HEK293 (cell line): ENCODE results near the gene SNAP47.
A peak's percentile ranks its signal among the peaks of the same experiment; 100 is the strongest.

Experiments
- BCL11A ChIP-seq: fragments of 450-650 bp; formaldehyde crosslinking; IDR thresholded peaks from 2 replicates; pipeline ENCODE4 v1.5.1; 2016; ENCODE audit warnings: low read depth, missing biosample characterization, missing genetic modification characterization
- GLIS2 ChIP-seq: fragments of 450-650 bp; formaldehyde crosslinking; IDR thresholded peaks from 2 replicates; pipeline ENCODE4 v1.5.1; 2016; ENCODE audit warnings: missing biosample characterization, missing genetic modification characterization
- KLF8 ChIP-seq: fragments of 450-650 bp; formaldehyde crosslinking; IDR thresholded peaks from 2 replicates; pipeline ENCODE4 v1.5.1; 2016; ENCODE audit warnings: missing biosample characterization, missing genetic modification characterization
- SCRT1 ChIP-seq: fragments of 450-650 bp; formaldehyde crosslinking; IDR thresholded peaks from 2 replicates; pipeline ENCODE4 v1.5.1; 2016; ENCODE audit warnings: missing biosample characterization, missing genetic modification characterization, borderline replicate concordance
- WT1 ChIP-seq: fragments of 450-650 bp; formaldehyde crosslinking; IDR thresholded peaks from 2 replicates; pipeline ENCODE4 v1.5.1; 2016; ENCODE audit warnings: missing biosample characterization, missing genetic modification characterization
- ZIC2 ChIP-seq: fragments of 450-650 bp; formaldehyde crosslinking; IDR thresholded peaks from 2 replicates; pipeline ENCODE4 v1.5.1; 2016; ENCODE audit warnings: missing biosample characterization, missing genetic modification characterization
- ZNF175 ChIP-seq: fragments of 450-650 bp; formaldehyde crosslinking; IDR thresholded peaks from 2 replicates; pipeline ENCODE4 v1.5.1; 2016; ENCODE audit warnings: missing biosample characterization, missing genetic modification characterization
- ZNF211 ChIP-seq: fragments of 450-650 bp; formaldehyde crosslinking; IDR thresholded peaks from 2 replicates; pipeline ENCODE4 v1.5.1; 2016; ENCODE audit warnings: low read depth, missing biosample characterization, missing genetic modification characterization
- ZNF24 ChIP-seq: fragments of 450-650 bp; formaldehyde crosslinking; IDR thresholded peaks from 2 replicates; pipeline ENCODE4 v1.5.1; 2016; ENCODE audit warnings: missing biosample characterization, missing genetic modification characterization
- ZNF311 ChIP-seq: fragments of 450-650 bp; formaldehyde crosslinking; IDR thresholded peaks from 2 replicates; pipeline ENCODE4 v1.5.1; 2017; ENCODE audit warnings: missing biosample characterization, missing genetic modification characterization, borderline replicate concordance
- ZNF324 ChIP-seq: fragments of 450-650 bp; formaldehyde crosslinking; IDR thresholded peaks from 2 replicates; pipeline ENCODE4 v1.5.1; 2016; ENCODE audit warnings: missing biosample characterization, missing genetic modification characterization
- ZNF335 ChIP-seq: fragments of 450-650 bp; formaldehyde crosslinking; conservative IDR thresholded peaks from 2 replicates; pipeline ENCODE4 v1.5.1; 2016; ENCODE audit warnings: missing biosample characterization, missing genetic modification characterization
- ZNF341 ChIP-seq: fragments of 450-650 bp; formaldehyde crosslinking; IDR thresholded peaks from 2 replicates; pipeline ENCODE4; 2016; ENCODE audit warnings: low read depth, missing biosample characterization, missing genetic modification characterization
- ZNF404 ChIP-seq: fragments of 450-650 bp; formaldehyde crosslinking; IDR thresholded peaks from 2 replicates; pipeline ENCODE4 v1.5.1; 2017; ENCODE audit warnings: missing biosample characterization, missing genetic modification characterization
- ZNF423 ChIP-seq: fragments of 450-650 bp; formaldehyde crosslinking; IDR thresholded peaks from 2 replicates; pipeline ENCODE4 v1.5.1; 2016; ENCODE audit warnings: missing biosample characterization, missing genetic modification characterization
- ZNF473 ChIP-seq: fragments of 450-650 bp; formaldehyde crosslinking; IDR thresholded peaks from 2 replicates; pipeline ENCODE4 v1.5.1; 2017; ENCODE audit warnings: missing biosample characterization, missing genetic modification characterization
- ZNF571 ChIP-seq: fragments of 450-650 bp; formaldehyde crosslinking; IDR thresholded peaks from 2 replicates; pipeline ENCODE4 v1.5.0; 2017; ENCODE audit warnings: missing biosample characterization, missing genetic modification characterization
- ZNF596 ChIP-seq: fragments of 450-650 bp; IDR thresholded peaks from 2 replicates; pipeline ENCODE4 v1.5.0; 2018; ENCODE audit warnings: missing biosample characterization, mild to moderate bottlenecking, missing genetic modification characterization, moderate library complexity
- ZNF600 ChIP-seq: fragments of 450-650 bp; formaldehyde crosslinking; IDR thresholded peaks from 2 replicates; pipeline ENCODE4 v1.5.1; 2016; ENCODE audit warnings: missing biosample characterization, missing genetic modification characterization
- ZNF624 ChIP-seq: fragments of 450-650 bp; formaldehyde crosslinking; IDR thresholded peaks from 2 replicates; pipeline ENCODE4 v1.5.1; 2017; ENCODE audit warnings: missing biosample characterization, missing genetic modification characterization
- ZNF660 ChIP-seq: fragments of 450-650 bp; IDR thresholded peaks from 2 replicates; pipeline ENCODE4 v1.5.1; 2018; ENCODE audit warnings: missing biosample characterization, mild to moderate bottlenecking, missing genetic modification characterization
- ZNF785 ChIP-seq: fragments of 450-650 bp; formaldehyde crosslinking; IDR thresholded peaks from 2 replicates; pipeline ENCODE4 v1.5.1; 2016; ENCODE audit warnings: missing biosample characterization, missing genetic modification characterization
- ZNF830 ChIP-seq: fragments of 450-650 bp; IDR thresholded peaks from 2 replicates; pipeline ENCODE4 v1.5.0; 2018; ENCODE audit warnings: missing biosample characterization, missing genetic modification characterization, low read depth, mild to moderate bottlenecking, moderate library complexity
- ZNF837 ChIP-seq: fragments of 450-650 bp; formaldehyde crosslinking; IDR thresholded peaks from 2 replicates; pipeline ENCODE4 v1.5.1; 2016; ENCODE audit warnings: missing biosample characterization, missing genetic modification characterization
- TF ChIP-seq, protein P1 (sequence below): fragments of 450-650 bp; formaldehyde crosslinking; IDR thresholded peaks from 2 replicates; pipeline ENCODE4 v1.5.1; 2016; ENCODE audit warnings: missing biosample characterization, missing genetic modification characterization
- TF ChIP-seq, protein P2 (sequence below): fragments of 450-650 bp; formaldehyde crosslinking; IDR thresholded peaks from 2 replicates; pipeline ENCODE4 v1.5.1; 2016; ENCODE audit warnings: missing biosample characterization, missing genetic modification characterization
- TF ChIP-seq, protein P3 (sequence below): fragments of 450-650 bp; formaldehyde crosslinking; IDR thresholded peaks from 2 replicates; pipeline ENCODE4 v1.5.1; 2016; ENCODE audit warnings: missing biosample characterization, missing genetic modification characterization
- TF ChIP-seq, protein P4 (sequence below): fragments of 450-650 bp; IDR thresholded peaks from 2 replicates; pipeline ENCODE4 v1.5.1; 2018; ENCODE audit warnings: missing biosample characterization, mild to moderate bottlenecking, missing genetic modification characterization
- TF ChIP-seq, protein P5 (sequence below): fragments of 450-650 bp; formaldehyde crosslinking; IDR thresholded peaks from 2 replicates; pipeline ENCODE4 v1.5.1; 2017; ENCODE audit warnings: missing biosample characterization, missing genetic modification characterization

Gene SNAP47

DNA sequence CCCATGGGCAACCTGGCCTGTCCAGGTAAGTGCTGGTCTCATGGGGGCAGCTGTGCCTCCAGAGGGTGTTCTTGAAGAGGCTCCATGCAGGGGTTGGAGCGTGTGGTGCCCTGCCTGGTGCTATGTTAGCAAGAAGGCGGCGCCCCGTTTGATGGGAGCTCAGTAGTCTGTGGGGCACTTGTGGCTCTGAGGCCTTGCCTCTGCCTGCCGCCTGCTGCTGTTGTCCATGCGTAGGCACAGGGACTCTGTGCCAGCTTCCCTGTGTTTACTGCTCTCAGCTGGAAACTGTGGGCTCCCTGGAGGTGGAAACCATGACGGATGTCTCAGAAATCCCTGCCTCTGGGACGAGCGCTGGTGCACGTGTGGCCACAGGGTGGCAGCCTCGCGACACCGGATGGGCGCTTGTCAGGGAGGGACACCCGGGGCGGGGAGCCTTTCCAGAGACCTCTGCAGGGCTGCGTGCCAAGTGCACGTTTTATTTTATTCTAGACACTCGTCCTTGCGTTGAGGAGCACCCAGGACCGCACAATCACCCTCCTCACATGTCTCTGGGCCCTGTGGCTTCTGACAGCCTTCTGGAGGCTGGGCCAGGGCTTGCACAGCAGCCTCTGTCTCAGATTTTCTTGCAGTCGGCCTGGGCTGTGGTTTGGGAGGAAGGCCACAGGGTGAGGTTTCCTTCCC lies 27.1 kb downstream of the SNAP47 start (continued):
- TF ChIP-seq, protein P1, sequence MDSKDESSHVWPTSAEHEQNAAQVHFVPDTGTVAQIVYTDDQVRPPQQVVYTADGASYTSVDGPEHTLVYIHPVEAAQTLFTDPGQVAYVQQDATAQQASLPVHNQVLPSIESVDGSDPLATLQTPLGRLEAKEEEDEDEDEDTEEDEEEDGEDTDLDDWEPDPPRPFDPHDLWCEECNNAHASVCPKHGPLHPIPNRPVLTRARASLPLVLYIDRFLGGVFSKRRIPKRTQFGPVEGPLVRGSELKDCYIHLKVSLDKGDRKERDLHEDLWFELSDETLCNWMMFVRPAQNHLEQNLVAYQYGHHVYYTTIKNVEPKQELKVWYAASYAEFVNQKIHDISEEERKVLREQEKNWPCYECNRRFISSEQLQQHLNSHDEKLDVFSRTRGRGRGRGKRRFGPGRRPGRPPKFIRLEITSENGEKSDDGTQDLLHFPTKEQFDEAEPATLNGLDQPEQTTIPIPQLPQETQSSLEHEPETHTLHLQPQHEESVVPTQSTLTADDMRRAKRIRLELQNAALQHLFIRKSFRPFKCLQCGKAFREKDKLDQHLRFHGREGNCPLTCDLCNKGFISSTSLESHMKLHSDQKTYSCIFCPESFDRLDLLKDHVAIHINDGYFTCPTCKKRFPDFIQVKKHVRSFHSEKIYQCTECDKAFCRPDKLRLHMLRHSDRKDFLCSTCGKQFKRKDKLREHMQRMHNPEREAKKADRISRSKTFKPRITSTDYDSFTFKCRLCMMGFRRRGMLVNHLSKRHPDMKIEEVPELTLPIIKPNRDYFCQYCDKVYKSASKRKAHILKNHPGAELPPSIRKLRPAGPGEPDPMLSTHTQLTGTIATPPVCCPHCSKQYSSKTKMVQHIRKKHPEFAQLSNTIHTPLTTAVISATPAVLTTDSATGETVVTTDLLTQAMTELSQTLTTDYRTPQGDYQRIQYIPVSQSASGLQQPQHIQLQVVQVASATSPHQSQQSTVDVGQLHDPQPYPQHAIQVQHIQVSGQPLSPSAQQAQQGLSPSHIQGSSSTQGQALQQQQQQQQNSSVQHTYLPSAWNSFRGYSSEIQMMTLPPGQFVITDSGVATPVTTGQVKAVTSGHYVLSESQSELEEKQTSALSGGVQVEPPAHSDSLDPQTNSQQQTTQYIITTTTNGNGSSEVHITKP = no peak
- TF ChIP-seq ZNF837 (tag by site-specific recombination) (no peak), ZNF175 (tag by site-specific recombination) (no peak), ZNF341 (tag by site-specific recombination) (peak; percentile 84), SCRT1 (tag by site-specific recombination) (peak; percentile 91), ZNF324 (tag by site-specific recombination) (peak; percentile 71), ZNF624 (tag by site-specific recombination) (no peak), ZNF24 (peak; percentile 58; the same call in 1 of the 2 replicates), WT1 (tag by site-specific recombination) (peak; percentile 59; the same call in 1 of the 2 replicates), KLF8 (tag by site-specific recombination) (peak; percentile 63; the same call in 1 of the 2 replicates), ZNF600 (peak; percentile 98), ZNF311 (no peak), ZNF335 (tag by site-specific recombination) (0 out of 2 replicates have a peak, but pooled peaks have one; percentile 41), ZNF404 (no peak), ZNF571 (tag by site-specific recombination) (no peak), ZNF211 (tag by site-specific recombination) (no peak), BCL11A (tag by site-specific recombination) (0 out of 2 replicates have a peak, but pooled peaks have one; percentile 48), ZNF660 (tag by site-specific recombination) (peak; percentile 99), ZIC2 (tag by site-specific recombination) (peak; percentile 99), ZNF596 (tag by site-specific recombination) (no peak), ZNF830 (tag by site-specific recombination) (no peak), GLIS2 (tag by site-specific recombination) (peak; percentile 80), ZNF473 (tag by site-specific recombination) (no peak), ZNF423 (tag by site-specific recombination) (peak; percentile 89), ZNF785 (peak; percentile 14; the same call in 1 of the 2 replicates)
- TF ChIP-seq, protein P2, sequence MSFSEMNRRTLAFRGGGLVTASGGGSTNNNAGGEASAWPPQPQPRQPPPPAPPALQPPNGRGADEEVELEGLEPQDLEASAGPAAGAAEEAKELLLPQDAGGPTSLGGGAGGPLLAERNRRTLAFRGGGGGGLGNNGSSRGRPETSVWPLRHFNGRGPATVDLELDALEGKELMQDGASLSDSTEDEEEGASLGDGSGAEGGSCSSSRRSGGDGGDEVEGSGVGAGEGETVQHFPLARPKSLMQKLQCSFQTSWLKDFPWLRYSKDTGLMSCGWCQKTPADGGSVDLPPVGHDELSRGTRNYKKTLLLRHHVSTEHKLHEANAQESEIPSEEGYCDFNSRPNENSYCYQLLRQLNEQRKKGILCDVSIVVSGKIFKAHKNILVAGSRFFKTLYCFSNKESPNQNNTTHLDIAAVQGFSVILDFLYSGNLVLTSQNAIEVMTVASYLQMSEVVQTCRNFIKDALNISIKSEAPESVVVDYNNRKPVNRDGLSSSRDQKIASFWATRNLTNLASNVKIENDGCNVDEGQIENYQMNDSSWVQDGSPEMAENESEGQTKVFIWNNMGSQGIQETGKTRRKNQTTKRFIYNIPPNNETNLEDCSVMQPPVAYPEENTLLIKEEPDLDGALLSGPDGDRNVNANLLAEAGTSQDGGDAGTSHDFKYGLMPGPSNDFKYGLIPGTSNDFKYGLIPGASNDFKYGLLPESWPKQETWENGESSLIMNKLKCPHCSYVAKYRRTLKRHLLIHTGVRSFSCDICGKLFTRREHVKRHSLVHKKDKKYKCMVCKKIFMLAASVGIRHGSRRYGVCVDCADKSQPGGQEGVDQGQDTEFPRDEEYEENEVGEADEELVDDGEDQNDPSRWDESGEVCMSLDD (tag by site-specific recombination) = 0 out of 2 replicates have a peak, but pooled peaks have one; percentile 47
- TF ChIP-seq, protein P3, sequence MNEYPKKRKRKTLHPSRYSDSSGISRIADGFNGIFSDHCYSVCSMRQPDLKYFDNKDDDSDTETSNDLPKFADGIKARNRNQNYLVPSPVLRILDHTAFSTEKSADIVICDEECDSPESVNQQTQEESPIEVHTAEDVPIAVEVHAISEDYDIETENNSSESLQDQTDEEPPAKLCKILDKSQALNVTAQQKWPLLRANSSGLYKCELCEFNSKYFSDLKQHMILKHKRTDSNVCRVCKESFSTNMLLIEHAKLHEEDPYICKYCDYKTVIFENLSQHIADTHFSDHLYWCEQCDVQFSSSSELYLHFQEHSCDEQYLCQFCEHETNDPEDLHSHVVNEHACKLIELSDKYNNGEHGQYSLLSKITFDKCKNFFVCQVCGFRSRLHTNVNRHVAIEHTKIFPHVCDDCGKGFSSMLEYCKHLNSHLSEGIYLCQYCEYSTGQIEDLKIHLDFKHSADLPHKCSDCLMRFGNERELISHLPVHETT (tag by site-specific recombination) = 0 out of 2 replicates have a peak, but pooled peaks have one; percentile 69
- TF ChIP-seq, protein P4, sequence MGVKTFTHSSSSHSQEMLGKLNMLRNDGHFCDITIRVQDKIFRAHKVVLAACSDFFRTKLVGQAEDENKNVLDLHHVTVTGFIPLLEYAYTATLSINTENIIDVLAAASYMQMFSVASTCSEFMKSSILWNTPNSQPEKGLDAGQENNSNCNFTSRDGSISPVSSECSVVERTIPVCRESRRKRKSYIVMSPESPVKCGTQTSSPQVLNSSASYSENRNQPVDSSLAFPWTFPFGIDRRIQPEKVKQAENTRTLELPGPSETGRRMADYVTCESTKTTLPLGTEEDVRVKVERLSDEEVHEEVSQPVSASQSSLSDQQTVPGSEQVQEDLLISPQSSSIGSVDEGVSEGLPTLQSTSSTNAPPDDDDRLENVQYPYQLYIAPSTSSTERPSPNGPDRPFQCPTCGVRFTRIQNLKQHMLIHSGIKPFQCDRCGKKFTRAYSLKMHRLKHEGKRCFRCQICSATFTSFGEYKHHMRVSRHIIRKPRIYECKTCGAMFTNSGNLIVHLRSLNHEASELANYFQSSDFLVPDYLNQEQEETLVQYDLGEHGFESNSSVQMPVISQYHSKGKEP = peak; percentile 53; the same call in 1 of the 2 replicates
- TF ChIP-seq, protein P5, sequence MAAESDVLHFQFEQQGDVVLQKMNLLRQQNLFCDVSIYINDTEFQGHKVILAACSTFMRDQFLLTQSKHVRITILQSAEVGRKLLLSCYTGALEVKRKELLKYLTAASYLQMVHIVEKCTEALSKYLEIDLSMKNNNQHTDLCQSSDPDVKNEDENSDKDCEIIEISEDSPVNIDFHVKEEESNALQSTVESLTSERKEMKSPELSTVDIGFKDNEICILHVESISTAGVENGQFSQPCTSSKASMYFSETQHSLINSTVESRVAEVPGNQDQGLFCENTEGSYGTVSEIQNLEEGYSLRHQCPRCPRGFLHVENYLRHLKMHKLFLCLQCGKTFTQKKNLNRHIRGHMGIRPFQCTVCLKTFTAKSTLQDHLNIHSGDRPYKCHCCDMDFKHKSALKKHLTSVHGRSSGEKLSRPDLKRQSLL (tag by site-specific recombination) = no peak
